Thymus (tissue), 11 donors: ENCODE data around the gene MITF. TPM values are rescaled to one million over a fixed set of nuclear protein-coding genes. Genes with fewer than 3 reads are reported as not detected.
"Not testable (repeated sequence)": the region's sequence is repeated elsewhere in the genome, so short reads cannot be mapped to it uniquely, and the experiment has no call there.

Source experiments
- DNase-seq, 9 donors: peaks; one replicate each; pipeline ENCODE4 v3.0.0-alpha.2; 2013; ENCODE audit warnings: low spot score in 9 of 9, low read depth in 6 of 9, missing footprints in 1 of 9
- H3K27ac ChIP-seq, 2 donors: one replicate each; pipeline ENCODE4 v1.5.1; 2013; ENCODE audit warnings: control low read depth in 1 of 2, low read depth in 1 of 2, low read length in 1 of 2, mild to moderate bottlenecking in 1 of 2, moderate library complexity in 1 of 2
- H3K27me3 ChIP-seq, 2 donors: one replicate each; pipeline ENCODE4 v1.5.1; 2013; ENCODE audit warnings: low read length in 1 of 2; ENCODE audit not compliant: control insufficient read depth in 2 of 2, insufficient read depth in 1 of 2
- H3K36me3 ChIP-seq, 2 donors: one replicate each; pipeline ENCODE4 v1.5.1; 2013; ENCODE audit warnings: low read length in 1 of 2, mild to moderate bottlenecking in 1 of 2, moderate library complexity in 1 of 2; ENCODE audit not compliant: control insufficient read depth in 2 of 2, insufficient read depth in 2 of 2
- H3K4me1 ChIP-seq, 2 donors: one replicate each; pipeline ENCODE4 v1.5.1; 2013; ENCODE audit warnings: low read length in 2 of 2; ENCODE audit not compliant: control insufficient read depth in 2 of 2, insufficient read depth in 2 of 2
- H3K4me3 ChIP-seq, 2 donors: one replicate each; pipeline ENCODE4 v1.5.1; 2013; ENCODE audit warnings: low read length in 2 of 2, control low read depth in 1 of 2, mild to moderate bottlenecking in 1 of 2
- H3K9me3 ChIP-seq, 2 donors: one replicate each; pipeline ENCODE4 v1.5.1; 2013; ENCODE audit warnings: low read length in 1 of 2, mild to moderate bottlenecking in 1 of 2; ENCODE audit not compliant: control insufficient read depth in 2 of 2, insufficient read depth in 1 of 2
- WGBS: extraction: QIAGEN DNeasy Blood & Tissue Kit; methylation state at CpG from one replicate; pipeline ENCODE4 v1.1.7; 2013; 5-methylcytosine and 5-hydroxymethylcytosine counted together
- polyA plus RNA-seq: library from polyadenylated mRNA; stranded (reverse); fragments of 200-250 nt; gene quantifications from one replicate; pipeline ENCODE4 v1.2.3, GENCODE V29; 2013
- total RNA-seq: library from RNA; stranded (reverse); fragments of 120-200 nt; gene quantifications from one replicate; pipeline ENCODE4 v1.2.4, GENCODE V29; 2013
- donor health status: healthy.

MITF gene
- total and polyA plus RNA-seq, 2 donors, result 3.2 to 4.8 TPM

GRCh38 chr3:69914395-69914794, 175.1 kb downstream of the MITF start:
- 93% methylated on average over 4 of the region's 4 CpGs for WGBS
- DNase-seq, result no peak
- peaks cover 0 to 8% of the 10 kb centered on the region in 2 donors for H3K9me3 ChIP-seq
- H3K27me3 ChIP-seq, result no peaks in the 10 kb centered on the region
- H3K4me1 ChIP-seq, result no peaks in the 10 kb centered on the region
- H3K36me3 ChIP-seq, result no peaks in the 10 kb centered on the region
- H3K27ac ChIP-seq, result no peak overlapping the region
- H3K4me3 ChIP-seq, result no peak overlapping the region

- Histone ChIP-seq H3K4me3 (no peak overlapping the region), H3K27me3 (no peaks in the 10 kb centered on the region)
- DNase-seq, result no peak
Measured at GRCh38 chr3:69915726-69916125, 176.5 kb downstream of the MITF start.

GRCh38 chr3:69920009-69920408, 180.7 kb downstream of the MITF start:
- H3K4me1 ChIP-seq, H3K27me3 ChIP-seq, H3K9me3 ChIP-seq, H3K36me3 ChIP-seq, H3K27ac ChIP-seq, H3K4me3 ChIP-seq, DNase-seq: not testable (repeated sequence)
- WGBS, result 76% methylated on average over 10 of the region's 10 CpGs

More at GRCh38 chr3:69915726-69916125, 176.5 kb downstream of the MITF start:
- Histone ChIP-seq H3K9me3 (no peaks in the 10 kb centered on the region), H3K36me3 (no peaks in the 10 kb centered on the region), H3K4me1 (no peaks in the 10 kb centered on the region), H3K27ac (no peak overlapping the region)

GRCh38 chr3:69921651-69922050, 182.4 kb downstream of the MITF start:
- Histone ChIP-seq H3K27ac (no peak overlapping the region), H3K9me3 (no peaks in the 10 kb centered on the region), H3K36me3 (no peaks in the 10 kb centered on the region), H3K4me3 (no peak overlapping the region), H3K27me3 (no peaks in the 10 kb centered on the region), H3K4me1 (no peaks in the 10 kb centered on the region)
- WGBS, result 97% methylated on average over 6 of the region's 6 CpGs
- DNase-seq, result no peak

GRCh38 chr3:69922521-69923000, 183.3 kb downstream of the MITF start:
- Histone ChIP-seq H3K27ac (no peak overlapping the region), H3K36me3 (no peaks in the 10 kb centered on the region), H3K4me1 (no peaks in the 10 kb centered on the region), H3K9me3 (no peaks in the 10 kb centered on the region), H3K27me3 (no peaks in the 10 kb centered on the region), H3K4me3 (no peak overlapping the region)
- DNase-seq, result no peak
- WGBS, result 95% methylated on average over 4 of the region's 4 CpGs

- Histone ChIP-seq H3K9me3 (no peaks in the 10 kb centered on the region), H3K4me3 (no peak overlapping the region), H3K4me1 (no peaks in the 10 kb centered on the region), H3K27ac (no peak overlapping the region), H3K27me3 (no peaks in the 10 kb centered on the region), H3K36me3 (no peaks in the 10 kb centered on the region)
- no peak for DNase-seq
Measured at GRCh38 chr3:69925506-69925905, 186.2 kb downstream of the MITF start.

GRCh38 chr3:69926385-69926784, 187.1 kb downstream of the MITF start:
- H3K4me1 ChIP-seq, result no peaks in the 10 kb centered on the region
- 97% methylated on average over 8 of the region's 8 CpGs for WGBS
- H3K36me3 ChIP-seq, result no peaks in the 10 kb centered on the region
- no peak overlapping the region for H3K4me3 ChIP-seq
- DNase-seq, result no peak
- no peaks in the 10 kb centered on the region for H3K9me3 ChIP-seq
- H3K27me3 ChIP-seq, result no peaks in the 10 kb centered on the region
- no peak overlapping the region for H3K27ac ChIP-seq

- no peaks in the 10 kb centered on the region for H3K36me3 ChIP-seq
- H3K4me1 ChIP-seq, result no peaks in the 10 kb centered on the region
- H3K4me3 ChIP-seq, result no peak overlapping the region
- H3K9me3 ChIP-seq, result no peaks in the 10 kb centered on the region
- no peak for DNase-seq
- H3K27me3 ChIP-seq, result no peaks in the 10 kb centered on the region
- no peak overlapping the region for H3K27ac ChIP-seq
Measured at GRCh38 chr3:69927571-69927970, 188.3 kb downstream of the MITF start.

- no peaks in the 10 kb centered on the region for H3K4me1 ChIP-seq
- H3K4me3 ChIP-seq, result no peak overlapping the region
- no peaks in the 10 kb centered on the region for H3K36me3 ChIP-seq
- no peaks in the 10 kb centered on the region for H3K9me3 ChIP-seq
- DNase-seq, result no peak
- no peaks in the 10 kb centered on the region for H3K27me3 ChIP-seq
- no peak overlapping the region for H3K27ac ChIP-seq
- 85% methylated on average over 4 of the region's 4 CpGs for WGBS
Measured at GRCh38 chr3:69929019-69929418, 189.8 kb downstream of the MITF start.

- WGBS, result 93% methylated on average over 2 of the region's 2 CpGs
- no peaks in the 10 kb centered on the region for H3K27me3 ChIP-seq
- no peaks in the 10 kb centered on the region for H3K36me3 ChIP-seq
- H3K9me3 ChIP-seq, result no peaks in the 10 kb centered on the region
- no peak overlapping the region for H3K27ac ChIP-seq
- no peak for DNase-seq
- H3K4me3 ChIP-seq, result no peak overlapping the region
- H3K4me1 ChIP-seq, result no peaks in the 10 kb centered on the region
Measured at GRCh38 chr3:69930564-69930963, 191.3 kb downstream of the MITF start.
